Fibroblast of peridontal ligament (primary cell): ENCODE measurements around the gene RNF25.
A peak's percentile ranks its signal among the peaks of the same experiment; 100 is the strongest.

Experiments used
- DNase-seq: peaks from one replicate; pipeline ENCODE4 v3.0.0-alpha.2; 2010; ENCODE audit errors: extremely low read depth

The RNF25 gene

DNA sequence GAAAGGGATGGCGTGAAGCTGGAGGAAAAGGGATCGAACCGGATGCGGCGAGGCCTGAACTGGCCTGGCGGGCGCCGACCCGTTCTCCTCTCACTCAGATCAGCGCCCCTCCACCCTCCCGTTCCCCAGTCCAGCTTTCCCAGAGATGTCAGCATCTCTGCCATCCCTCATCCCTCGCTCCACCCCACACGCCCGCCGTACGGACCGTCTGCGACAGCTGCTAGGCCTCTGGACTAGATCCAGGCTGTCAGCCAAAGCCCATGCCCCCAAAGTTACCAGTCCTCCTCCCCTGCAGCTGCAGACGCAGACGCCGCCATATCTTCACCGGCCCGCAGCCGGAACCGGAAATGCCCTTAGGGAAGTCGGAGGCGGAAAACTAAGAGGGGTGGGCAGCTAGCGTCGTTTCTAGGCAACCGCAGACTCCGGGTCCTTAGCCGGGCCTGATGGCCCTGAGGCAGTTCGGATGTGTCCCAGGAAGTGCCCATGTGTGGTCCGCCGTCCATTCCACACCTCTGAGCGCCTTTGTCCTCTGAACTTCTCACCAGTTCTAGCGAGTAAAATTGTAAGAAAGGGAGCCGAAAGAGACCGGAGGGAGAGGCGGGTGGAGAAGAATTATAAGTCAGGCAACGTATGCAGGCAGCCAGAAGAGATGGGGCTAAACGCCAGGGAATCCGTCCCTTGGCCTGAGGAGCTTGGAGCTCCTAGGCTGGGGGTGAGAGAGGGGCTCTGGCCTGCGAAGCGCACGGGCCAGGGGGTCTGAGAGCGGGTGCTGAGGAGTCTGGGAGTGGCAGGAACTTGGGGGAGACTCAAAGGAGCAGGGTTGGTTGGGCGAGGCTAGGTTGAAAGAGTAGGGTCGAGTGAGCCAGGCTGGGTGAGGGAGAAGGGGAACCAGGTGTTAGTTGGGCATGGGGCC, at the start of gene RNF25, which contains the start of gene STK36:
Gene RNF25 (minus strand): TSS at position 349 of the 913 bp plus-strand sequence. CDS start 32 bp downstream, at position 317.
Gene STK36 (plus strand): TSS at position 433 of the 913 bp plus-strand sequence. CDS start 744 bp downstream, outside the sequence.
- DNase-seq: peak; percentile 91

DNA sequence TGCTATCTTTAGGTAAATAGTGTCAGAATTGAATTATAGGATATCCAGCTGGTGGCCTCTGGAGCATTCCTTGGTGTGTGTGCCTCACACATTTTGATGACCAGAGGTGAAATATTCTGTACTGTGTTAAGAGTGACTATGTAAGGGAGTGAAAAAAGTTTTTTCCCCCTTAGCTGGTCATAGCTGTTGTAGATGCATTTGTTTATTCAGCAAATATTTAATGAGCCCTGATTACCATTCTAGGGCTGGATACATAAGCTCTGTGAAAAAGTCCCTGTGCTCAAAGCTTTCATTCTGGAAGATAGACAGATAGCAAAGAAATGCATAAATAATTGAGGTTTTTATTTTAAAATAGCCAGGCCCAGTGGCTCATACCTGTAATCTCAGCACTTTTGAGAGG, 49.7 kb upstream of the RNF25 start:
- DNase-seq: no peak

GRCh38 chr2:218720048-218721041, 48.5 kb upstream of the RNF25 start:
- DNase-seq: no peak

DNA sequence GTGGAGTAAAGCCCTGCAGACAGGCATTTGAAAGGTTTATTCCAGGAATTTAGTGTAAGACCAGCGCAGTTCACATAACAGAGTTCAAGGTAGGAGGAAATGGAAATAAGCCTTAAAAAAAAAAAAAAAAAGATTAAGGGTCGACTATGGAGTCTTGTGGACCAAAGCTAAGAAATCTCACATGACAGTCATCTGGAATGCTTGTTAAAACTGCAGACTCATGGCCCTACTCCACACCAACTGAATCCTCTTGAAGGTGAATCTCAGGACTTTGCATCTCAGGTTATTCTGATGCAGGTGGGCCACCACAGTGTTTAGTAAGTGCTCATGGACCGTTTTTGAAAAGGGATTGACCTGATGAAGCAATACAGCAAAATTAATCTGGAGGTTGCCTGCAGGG, 47.7 kb upstream of the RNF25 start:
- DNase-seq: no peak

GRCh38 chr2:218718058-218718457, 46.3 kb upstream of the RNF25 start:
- DNase-seq: no peak

GRCh38 chr2:218717262-218717661, 45.5 kb upstream of the RNF25 start:
- DNase-seq: peak; percentile 25

DNA sequence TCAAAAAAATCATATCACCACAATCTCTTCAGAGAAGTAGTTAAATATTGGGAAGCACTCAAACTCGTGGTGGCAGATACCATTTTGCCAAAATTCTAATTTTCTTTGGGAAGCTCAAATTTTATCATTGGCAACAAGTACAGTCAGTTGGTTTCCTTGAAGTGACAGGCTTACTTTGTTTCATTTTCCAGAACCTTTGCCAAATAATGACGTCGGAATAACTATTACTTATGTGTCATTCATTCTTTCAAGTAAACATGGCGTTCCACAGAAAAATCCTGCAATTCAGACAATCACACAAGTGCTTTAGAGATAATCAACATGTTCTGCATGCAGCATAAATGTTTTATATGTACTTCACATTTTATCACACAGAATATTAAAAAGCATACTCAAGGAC, 44.3 kb upstream of the RNF25 start:
- peak; percentile 53 for DNase-seq

DNA sequence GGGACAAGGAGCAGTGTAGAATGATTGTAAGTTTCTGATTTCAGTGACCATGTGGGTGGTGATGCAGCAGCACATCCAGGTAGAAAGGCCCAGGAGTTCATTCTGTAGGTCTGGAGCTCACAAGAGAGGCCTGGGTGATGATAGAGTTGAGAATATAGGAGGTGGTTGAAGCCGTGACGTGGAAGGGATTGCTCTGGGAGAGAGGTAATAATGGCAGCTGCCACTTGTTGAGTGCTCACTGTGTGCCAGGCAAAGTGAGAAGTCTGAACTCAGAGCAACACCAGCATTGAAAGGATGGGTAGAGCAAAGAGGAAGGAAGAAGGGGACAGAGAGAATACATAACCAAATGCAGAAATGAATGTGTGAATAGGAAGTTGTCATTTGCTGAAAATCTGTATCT, 42.1 kb upstream of the RNF25 start:
- no peak for DNase-seq

DNA sequence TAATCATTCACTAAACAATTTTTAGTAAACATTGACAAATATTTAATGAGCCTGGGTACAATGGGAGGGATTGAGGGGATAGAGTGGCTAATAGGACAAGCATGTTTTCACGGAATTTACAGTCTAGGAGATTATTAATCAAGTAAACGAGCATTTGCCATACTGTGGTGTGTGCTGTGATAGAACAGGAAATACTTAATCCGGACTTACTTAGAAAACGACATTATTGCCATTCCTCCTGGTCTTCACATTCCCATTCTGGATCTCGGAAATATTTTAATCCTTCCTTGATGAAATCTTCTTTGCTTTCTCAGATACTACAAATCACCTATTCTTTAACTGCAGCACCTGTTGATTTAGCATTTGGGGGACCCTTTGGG, 39.7 kb upstream of the RNF25 start:
- DNase-seq: peak; percentile 20

GRCh38 chr2:218710687-218711549, 39.1 kb upstream of the RNF25 start, which contains the start of gene TTLL4:
TSS of gene TTLL4 (plus strand) at chr2:218710835. CDS start at chr2:218737677, 26,842 bp downstream.
- peak; percentile 95 for DNase-seq

- no peak for DNase-seq
Measured at GRCh38 chr2:218710334-218710686, 38.5 kb upstream of the RNF25 start.

GRCh38 chr2:218709908-218710307, 38.1 kb upstream of the RNF25 start:
- no peak for DNase-seq

DNA sequence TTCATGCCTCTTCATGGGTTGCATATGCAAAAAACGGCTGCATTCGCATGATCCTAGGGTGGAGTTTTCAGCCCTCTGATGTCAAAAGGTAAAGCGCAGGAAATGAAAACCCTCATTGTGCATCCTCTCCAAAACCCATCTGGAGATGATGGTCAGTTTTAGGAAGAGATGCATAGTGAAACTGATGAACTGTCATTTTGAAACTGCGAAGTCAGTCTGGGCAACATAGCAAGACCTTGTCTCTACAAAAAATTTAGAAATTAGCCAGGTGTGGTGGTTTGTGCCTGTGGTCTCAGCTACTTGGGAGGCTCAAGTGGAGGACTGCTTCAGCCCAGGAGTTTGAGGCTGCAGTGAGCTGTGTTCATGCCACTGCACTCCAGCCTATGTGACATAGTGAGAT, 36.3 kb upstream of the RNF25 start:
- no peak for DNase-seq

- no peak for DNase-seq
Measured at GRCh38 chr2:218703341-218703740, 31.5 kb upstream of the RNF25 start.

DNA sequence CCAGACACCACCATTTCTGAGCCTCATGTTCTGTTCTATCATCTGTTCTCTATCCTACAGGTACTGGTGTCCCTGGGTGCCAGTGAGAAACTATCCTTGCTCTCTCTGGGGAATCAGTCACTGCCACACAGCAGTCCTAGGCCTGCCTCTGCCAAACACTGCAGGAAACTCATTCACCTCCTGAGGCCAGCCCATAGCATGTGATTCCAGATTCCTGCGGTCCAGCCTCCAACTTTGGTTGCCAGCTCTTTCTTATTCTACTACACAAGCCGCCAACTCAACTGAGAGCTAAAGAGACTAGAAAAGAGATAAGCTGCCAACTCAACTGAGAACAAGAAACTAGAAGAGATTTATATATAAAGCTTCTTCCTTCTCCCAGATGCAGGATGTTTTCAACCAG, 30.0 kb upstream of the RNF25 start:
- DNase-seq: no peak

- no peak for DNase-seq
Measured at GRCh38 chr2:218698885-218699284, 27.1 kb upstream of the RNF25 start.

DNA sequence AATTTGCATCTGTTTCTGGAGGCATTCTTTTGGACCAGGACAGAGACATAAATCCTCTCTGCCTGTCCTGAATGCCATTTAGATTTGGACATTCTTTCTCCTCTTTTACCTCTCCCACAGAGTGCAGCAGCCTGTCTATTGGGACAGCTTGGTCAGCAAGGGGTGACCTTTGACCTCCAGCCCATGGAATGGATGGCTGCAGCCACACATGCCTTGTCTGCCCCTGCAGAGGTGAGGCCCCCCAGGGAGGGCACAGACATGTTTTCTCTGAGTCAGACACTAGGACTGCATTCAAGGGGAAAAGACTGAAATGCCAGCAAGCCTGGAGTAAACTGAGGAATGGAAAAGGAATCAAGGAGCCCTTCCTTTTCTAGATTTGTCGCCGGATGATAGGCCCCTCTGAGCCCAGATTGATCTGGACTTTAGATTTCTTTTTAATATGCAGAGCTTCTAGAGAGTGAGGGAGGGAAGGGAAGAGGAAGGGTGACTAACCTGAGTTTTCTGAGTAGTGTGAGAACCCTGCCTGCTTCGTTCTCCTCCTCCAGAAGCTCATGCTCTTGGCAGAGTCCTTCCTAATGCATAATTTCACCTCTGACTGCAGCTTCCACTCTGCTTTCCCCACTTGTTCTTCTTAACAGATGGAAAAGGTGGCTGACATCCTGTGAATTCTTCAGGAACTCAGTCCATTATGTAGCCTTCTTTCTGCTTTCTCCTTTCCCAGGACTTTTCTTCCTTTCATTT, 22.8 kb upstream of the RNF25 start:
- no peak for DNase-seq

- peak; percentile 87 for DNase-seq
Measured at GRCh38 chr2:218691234-218691633, 19.4 kb upstream of the RNF25 start.

- peak; percentile 87 for DNase-seq
Measured at GRCh38 chr2:218687400-218688060, 15.7 kb upstream of the RNF25 start.

DNA sequence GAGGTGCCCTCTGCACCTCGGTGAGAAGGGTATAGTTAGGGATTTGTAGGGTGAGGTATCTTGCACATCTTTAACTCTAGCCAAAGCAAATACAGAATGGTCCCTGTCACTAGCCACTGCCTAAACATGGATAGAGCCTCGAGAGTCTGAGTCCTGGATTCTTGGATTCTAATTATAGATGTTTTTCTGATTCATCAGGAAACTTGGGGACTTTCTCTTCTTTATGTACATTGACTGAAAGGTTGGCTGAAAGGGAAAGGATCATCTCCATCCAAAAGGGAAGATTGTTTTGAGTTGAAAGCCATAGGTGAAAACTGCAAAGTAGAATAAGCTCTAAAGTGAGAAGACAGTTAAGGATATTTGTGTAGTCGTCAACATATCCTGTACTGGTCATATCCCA, 8.3 kb upstream of the RNF25 start:
- no peak for DNase-seq
